ENCODE results near the gene TPK1.
"Not testable (repeated sequence)": the region's sequence is repeated elsewhere in the genome, so short reads cannot be mapped to it uniquely, and the experiment has no call there.

The TPK1 gene

GRCh38 chr7:144814299-144814698 lies 21.6 kb downstream of the TPK1 start (continued):
- TF ChIP-seq ZNF169 (tag by site-specific recombination; IDR thresholded peaks at IDR 0.05) = no peak

DNA sequence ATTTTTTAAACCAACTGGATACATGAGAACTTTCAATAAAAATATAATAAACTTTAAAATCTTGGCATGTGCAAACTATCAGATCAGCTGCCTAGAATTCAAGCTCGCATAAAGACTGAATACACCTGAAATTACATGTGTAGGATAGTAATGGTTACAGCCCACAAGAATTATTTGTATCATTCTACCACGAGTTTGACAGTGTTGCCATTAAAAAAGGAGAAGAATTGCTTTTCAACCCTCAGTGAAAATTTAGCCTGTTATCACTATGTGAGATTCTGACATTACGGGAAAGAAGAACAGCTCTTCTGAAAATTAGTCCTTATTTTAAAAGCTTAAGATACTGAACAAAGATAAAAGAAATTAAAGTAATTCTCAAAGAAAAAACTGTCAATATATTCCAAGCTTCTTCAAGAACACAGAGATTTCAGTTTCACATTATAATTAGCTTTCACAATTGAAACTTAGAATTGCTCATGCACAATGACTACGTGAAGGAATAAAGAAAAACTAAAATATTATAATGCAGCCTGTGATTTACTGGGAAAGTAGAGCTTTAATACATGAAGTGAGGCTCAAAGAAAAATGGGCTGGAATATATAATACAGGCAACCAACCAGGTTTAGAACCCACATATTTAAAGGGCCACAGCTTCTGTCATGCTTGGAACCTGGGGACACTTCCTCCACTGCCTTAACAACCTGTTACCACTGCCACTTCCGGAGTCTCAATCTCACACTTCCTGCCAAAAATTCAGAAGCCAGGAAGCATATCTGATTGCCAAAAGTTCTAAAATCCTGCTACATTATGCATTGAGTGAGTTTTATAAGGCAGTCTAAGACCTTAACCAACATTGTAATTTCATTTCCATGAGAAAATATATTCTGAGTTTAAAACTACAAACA lies 23.2 kb downstream of the TPK1 start:
- Histone ChIP-seq H3K36me3 (ENCODE audit: control insufficient read depth in 2 of 2, insufficient read depth in 1 of 2, low read length in 2 of 2) (no peaks in the 10 kb centered on the region), H3K4me3 (ENCODE audit: low read depth, low read length) (no peak overlapping the region), H3K27ac (ENCODE audit: extremely low read depth, low read depth, low read length) (no peak overlapping the region), H3K9me3 (ENCODE audit: control insufficient read depth, insufficient read depth, low read depth, low read length) (no peaks in the 10 kb centered on the region), H3K4me1 (ENCODE audit: control insufficient read depth, insufficient read depth, low read length) (no peaks in the 10 kb centered on the region)
- 0 out of 2 replicates have a peak, but pooled peaks have one; percentile 13 for TF ChIP-seq SCRT2 (tag by site-specific recombination; IDR thresholded peaks at IDR 0.05)
- TF ChIP-seq, protein P1, sequence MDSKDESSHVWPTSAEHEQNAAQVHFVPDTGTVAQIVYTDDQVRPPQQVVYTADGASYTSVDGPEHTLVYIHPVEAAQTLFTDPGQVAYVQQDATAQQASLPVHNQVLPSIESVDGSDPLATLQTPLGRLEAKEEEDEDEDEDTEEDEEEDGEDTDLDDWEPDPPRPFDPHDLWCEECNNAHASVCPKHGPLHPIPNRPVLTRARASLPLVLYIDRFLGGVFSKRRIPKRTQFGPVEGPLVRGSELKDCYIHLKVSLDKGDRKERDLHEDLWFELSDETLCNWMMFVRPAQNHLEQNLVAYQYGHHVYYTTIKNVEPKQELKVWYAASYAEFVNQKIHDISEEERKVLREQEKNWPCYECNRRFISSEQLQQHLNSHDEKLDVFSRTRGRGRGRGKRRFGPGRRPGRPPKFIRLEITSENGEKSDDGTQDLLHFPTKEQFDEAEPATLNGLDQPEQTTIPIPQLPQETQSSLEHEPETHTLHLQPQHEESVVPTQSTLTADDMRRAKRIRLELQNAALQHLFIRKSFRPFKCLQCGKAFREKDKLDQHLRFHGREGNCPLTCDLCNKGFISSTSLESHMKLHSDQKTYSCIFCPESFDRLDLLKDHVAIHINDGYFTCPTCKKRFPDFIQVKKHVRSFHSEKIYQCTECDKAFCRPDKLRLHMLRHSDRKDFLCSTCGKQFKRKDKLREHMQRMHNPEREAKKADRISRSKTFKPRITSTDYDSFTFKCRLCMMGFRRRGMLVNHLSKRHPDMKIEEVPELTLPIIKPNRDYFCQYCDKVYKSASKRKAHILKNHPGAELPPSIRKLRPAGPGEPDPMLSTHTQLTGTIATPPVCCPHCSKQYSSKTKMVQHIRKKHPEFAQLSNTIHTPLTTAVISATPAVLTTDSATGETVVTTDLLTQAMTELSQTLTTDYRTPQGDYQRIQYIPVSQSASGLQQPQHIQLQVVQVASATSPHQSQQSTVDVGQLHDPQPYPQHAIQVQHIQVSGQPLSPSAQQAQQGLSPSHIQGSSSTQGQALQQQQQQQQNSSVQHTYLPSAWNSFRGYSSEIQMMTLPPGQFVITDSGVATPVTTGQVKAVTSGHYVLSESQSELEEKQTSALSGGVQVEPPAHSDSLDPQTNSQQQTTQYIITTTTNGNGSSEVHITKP (tag by site-specific recombination; IDR thresholded peaks at IDR 0.05) = no peak
- ChIA-PET POLR2A (interaction anchor here (1.6 kb wide), 1 partner anchor 23 kb away, joined by 5 read pairs; the partner anchor contains the start of gene TPK1), CTCF (interaction anchor here (0.6 to 0.8 kb wide), 2 partner anchors 58 to 143 kb away, joined by 3 to 4 read pairs; no protein-coding TSS in a partner anchor)

GRCh38 chr7:144805627-144806239 lies 30.1 kb downstream of the TPK1 start:
- TF ChIP-seq ZNF544 (tag by site-specific recombination; IDR thresholded peaks at IDR 0.05) (no peak), ZNF501 (tag by site-specific recombination; IDR thresholded peaks at IDR 0.05) (no peak), ZNF18 (tag by site-specific recombination; IDR thresholded peaks at IDR 0.05) (no peak)
- TF ChIP-seq, protein P2, sequence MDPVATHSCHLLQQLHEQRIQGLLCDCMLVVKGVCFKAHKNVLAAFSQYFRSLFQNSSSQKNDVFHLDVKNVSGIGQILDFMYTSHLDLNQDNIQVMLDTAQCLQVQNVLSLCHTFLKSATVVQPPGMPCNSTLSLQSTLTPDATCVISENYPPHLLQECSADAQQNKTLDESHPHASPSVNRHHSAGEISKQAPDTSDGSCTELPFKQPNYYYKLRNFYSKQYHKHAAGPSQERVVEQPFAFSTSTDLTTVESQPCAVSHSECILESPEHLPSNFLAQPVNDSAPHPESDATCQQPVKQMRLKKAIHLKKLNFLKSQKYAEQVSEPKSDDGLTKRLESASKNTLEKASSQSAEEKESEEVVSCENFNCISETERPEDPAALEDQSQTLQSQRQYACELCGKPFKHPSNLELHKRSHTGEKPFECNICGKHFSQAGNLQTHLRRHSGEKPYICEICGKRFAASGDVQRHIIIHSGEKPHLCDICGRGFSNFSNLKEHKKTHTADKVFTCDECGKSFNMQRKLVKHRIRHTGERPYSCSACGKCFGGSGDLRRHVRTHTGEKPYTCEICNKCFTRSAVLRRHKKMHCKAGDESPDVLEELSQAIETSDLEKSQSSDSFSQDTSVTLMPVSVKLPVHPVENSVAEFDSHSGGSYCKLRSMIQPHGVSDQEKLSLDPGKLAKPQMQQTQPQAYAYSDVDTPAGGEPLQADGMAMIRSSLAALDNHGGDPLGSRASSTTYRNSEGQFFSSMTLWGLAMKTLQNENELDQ (tag by site-specific recombination; IDR thresholded peaks at IDR 0.05; ENCODE audit: low read depth) = no peak
- Histone ChIP-seq H3K4me3 (ENCODE audit: low read depth, low read length) (no peak overlapping the region), H3K9me3 (ENCODE audit: control insufficient read depth, insufficient read depth, low read depth, low read length) (no peaks in the 10 kb centered on the region), H3K4me1 (ENCODE audit: control insufficient read depth, insufficient read depth, low read length) (no peaks in the 10 kb centered on the region), H3K27ac (ENCODE audit: extremely low read depth, low read depth, low read length) (no peak overlapping the region), H3K36me3 (ENCODE audit: control insufficient read depth in 2 of 2, insufficient read depth in 1 of 2, low read length in 2 of 2) (no peaks in the 10 kb centered on the region)
- CTCF ChIA-PET = no interaction called here
- POLR2A ChIA-PET = no interaction called here

GRCh38 chr7:144800678-144801436 lies 35.0 kb downstream of the TPK1 start:
- POLR2A ChIA-PET; CTCF ChIA-PET; H3K9me3 ChIP-seq (ENCODE audit: control insufficient read depth, insufficient read depth, low read depth, low read length); H3K4me3 ChIP-seq (ENCODE audit: low read depth, low read length); H3K27ac ChIP-seq (ENCODE audit: extremely low read depth, low read depth, low read length); H3K4me1 ChIP-seq (ENCODE audit: control insufficient read depth, insufficient read depth, low read length); H3K36me3 ChIP-seq (ENCODE audit: control insufficient read depth in 2 of 2, insufficient read depth in 1 of 2, low read length in 2 of 2): not testable (repeated sequence)

All from HEK293 (cell line).